HG03432 (cell line): ENCODE measurements around the gene C19orf81.
"Not testable (repeated sequence)": the region's sequence is repeated elsewhere in the genome, so short reads cannot be mapped to it uniquely, and the experiment has no call there.

Source experiments
- ATAC-seq: cut with Tn5 transposase; IDR thresholded peaks from one replicate; pipeline ENCODE4 v1.9.1; 2021; ENCODE audit warnings: mild to moderate bottlenecking, moderate library complexity; ENCODE audit not compliant: unreplicated experiment

C19orf81 gene

GRCh38 chr19:50649433-50650391 lies at the start of gene C19orf81:
Gene C19orf81, plus strand, starts transcription at chr19:50649445. Its CDS starts 0 bp downstream, at chr19:50649445.
- ATAC-seq: no peak

DNA sequence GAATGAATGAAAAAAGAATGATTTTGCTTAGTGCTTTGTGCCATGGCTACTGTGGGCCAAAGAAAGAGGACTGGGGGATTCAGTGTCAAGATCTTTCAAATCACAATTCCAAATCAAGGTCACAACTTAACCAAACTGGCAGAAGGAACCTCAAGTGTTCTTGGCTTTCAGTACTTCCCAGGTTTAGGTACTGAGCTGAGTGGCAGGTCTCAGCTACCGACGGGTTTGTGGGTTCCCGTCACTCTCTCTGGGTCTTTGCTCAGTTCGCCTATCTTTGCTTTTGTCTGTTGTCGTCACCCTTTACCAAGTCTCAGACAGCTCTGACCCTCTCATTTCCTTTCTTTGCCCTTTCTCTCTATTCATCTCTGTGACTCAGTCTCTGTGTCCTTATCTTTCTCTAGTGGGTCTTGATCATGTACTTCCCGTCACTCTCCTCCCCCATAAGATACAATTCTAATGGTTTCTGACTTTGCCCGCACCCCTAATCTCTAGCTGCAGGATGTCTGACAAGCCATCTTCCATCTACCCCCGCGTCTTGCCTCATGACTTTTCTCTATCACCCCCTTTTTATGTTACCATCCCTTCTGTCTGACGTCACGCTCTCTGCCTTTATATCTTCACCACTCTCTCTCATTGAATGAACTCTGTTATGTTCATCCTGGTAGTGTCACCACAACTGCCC lies 47.7 kb upstream of the C19orf81 start:
- no peak for ATAC-seq

DNA sequence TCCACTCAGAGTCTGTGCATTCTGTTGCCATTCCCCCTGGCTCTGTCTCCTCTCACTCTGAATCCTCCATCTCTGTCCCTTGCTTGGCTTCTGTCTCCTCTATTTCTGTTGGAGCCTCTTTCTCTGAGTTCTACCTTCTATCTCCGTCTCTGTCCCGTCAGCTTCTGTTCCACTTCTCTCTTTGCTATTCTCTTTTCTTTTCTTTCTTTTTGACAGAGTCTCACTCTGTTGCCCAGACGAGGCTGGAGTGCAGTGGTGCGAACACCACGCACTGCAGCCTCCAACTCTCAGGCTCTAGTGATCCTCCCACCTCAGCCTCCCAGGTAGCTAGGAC lies 47.2 kb upstream of the C19orf81 start:
- no peak for ATAC-seq

DNA sequence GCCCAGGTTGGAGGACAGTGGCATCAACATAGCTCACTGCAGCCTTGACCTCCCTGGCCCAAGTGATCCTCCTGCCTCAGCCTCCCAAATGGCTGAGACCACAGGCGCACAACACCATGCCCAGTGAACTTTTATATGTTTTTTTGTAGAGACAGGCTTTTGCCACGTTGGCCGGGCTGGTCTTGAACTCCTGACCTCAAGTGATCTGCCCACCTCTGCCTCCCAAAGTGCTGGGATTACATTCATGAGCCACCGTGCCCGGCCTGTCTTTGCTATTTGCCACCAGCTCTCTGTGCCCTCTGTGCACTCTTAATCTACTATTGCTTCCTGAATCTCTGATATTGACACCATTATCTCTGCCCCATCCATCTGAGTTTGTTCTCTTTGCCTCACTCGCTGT lies 46.7 kb upstream of the C19orf81 start:
- ATAC-seq: no peak

DNA sequence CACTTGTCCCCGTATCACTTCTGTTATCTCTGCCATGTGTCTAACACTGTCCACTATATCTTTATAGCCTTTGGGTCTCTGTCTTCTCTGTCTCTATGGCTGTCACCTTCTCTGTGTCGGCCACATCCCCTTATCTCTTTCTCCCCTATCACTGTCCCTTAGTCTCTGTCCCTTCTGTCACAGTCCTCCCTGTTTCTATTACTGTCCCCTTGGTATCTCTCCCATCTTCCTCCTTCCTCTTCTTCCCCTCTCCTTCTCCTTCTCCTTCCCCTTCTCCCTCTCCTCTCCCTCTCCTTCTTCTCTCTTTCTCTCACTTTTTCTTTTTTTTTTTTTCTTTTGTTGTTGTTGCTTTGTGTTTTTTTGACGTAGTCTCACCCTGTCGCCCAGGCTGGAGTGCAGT lies 46.3 kb upstream of the C19orf81 start:
- ATAC-seq: no peak

DNA sequence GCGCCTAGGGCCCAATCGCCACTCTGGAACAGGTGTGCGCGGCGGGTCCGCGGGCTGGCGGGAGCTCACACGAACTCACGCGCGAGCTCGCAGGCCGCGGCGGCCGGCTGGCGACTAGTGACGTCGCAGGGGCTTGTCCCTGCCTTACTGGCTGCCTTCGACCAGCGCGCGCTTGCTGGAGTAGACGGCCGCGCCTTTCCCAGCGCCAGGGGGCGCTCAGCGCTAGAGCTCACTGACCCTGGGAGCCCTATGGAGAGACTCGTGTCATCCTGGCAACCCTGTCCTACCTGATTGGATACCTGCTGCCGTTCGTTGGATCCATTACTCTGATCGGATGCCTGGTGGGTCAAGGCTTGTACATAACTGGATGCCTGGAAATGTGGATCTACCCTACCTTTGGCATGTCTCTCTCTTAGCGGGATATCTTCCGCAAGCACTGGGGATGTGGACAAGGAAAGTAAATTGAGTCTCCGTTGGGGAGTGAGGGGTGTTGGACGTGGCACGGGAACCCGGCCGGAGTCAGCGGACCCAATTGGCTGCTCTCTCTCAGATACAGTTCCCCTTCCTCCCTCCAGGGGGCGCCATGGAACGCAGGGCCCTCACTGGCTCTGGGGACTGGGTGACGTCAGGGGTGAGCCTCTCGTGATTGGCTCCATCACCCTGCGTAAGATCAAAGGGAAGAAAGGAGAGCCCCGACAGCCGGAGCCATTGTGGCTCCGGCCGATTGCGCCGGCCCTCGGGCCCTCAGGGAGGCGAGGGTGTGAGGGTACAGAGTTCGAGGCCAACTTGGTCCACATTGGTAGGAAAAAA lies 44.8 kb upstream of the C19orf81 start:
- not testable (repeated sequence) for ATAC-seq

GRCh38 chr19:50606059-50606836 lies 43.0 kb upstream of the C19orf81 start:
- ATAC-seq: not testable (repeated sequence)

- ATAC-seq: no peak
These were observed 41.9 kb upstream of the C19orf81 start for GRCh38 chr19:50607388-50607787.

- peak; percentile 72 for ATAC-seq
These were observed 41.1 kb upstream of the C19orf81 start for GRCh38 chr19:50607874-50608785.

- ATAC-seq: not testable (repeated sequence)
These were observed 36.5 kb upstream of the C19orf81 start for GRCh38 chr19:50612504-50613404.

DNA sequence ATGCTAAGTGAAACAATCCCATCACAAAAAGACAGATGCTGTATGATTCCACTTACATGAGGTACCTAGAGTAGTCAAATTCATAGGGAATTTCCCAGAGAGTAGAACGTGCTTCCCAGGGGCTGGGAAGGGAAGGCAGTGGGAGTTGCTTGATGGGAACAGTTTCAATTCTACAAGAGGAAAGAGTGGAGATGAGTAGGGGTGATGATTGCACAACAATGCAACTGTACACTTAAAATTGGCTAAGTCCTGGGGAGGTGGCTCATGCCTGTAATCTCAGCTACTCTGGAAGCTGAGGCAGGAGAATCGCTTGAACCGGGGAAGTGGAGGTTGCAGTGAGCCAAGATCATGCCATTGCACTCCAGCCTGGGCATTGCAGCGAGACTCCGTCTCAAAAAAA lies 30.9 kb upstream of the C19orf81 start:
- not testable (repeated sequence) for ATAC-seq

DNA sequence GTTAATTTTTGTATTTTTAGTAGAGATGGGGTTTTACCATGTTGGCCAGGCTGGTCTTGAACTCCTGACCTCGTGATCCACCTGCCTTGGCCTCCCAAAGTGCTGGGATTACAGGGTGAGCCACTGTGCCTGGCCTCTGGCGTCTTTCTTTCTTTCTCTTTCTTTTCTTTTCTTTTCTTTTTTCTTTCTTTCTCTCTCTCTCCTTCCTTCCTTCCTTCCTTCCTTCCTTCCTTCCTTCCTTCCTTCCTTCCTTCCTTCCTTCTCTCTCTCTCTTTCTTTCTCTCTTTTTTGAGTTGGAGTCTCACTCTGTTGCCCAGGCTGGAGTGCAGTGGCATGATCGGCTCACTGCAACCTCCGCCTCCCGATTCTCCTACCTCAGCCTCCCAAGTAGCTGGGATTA lies 30.1 kb upstream of the C19orf81 start:
- not testable (repeated sequence) for ATAC-seq

GRCh38 chr19:50620394-50620906 lies 28.8 kb upstream of the C19orf81 start:
- not testable (repeated sequence) for ATAC-seq

DNA sequence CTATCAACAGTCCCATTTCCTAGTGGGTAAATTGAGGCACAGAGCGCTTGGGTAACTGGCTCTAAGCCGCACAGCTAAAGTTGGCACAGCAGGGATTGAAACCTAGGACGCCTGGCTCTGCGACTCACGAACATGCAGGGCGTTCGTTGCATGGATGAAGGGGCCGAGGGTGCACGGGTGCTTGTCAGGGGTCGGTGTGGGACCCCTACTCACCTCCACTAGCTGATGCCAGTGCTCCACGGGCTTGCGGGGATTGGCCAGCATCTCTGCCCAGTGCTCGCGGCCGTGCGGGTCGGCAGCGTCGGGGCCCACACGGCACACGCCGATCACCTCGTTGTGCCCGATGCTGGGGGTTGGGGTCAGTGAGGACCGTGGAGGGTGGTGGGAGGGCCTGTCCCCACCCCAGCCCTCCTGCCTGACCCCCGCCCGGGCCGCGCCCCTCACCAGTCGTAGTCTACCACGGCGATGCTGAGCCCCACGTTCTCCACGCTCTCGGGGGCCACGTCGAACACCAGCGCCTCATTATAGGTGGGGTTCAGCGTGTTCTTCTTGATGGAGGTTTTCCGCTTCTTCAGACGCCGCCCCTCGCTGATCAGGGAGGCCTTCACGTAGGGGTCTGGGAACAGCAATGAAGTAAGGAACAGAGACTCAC lies 24.2 kb upstream of the C19orf81 start:
- no peak for ATAC-seq

- ATAC-seq: no peak
These were observed 23.2 kb upstream of the C19orf81 start for GRCh38 chr19:50626011-50626410.

- no peak for ATAC-seq
These were observed 22.4 kb upstream of the C19orf81 start for GRCh38 chr19:50626795-50627194.

GRCh38 chr19:50628146-50628545 lies 21.1 kb upstream of the C19orf81 start:
- no peak for ATAC-seq

DNA sequence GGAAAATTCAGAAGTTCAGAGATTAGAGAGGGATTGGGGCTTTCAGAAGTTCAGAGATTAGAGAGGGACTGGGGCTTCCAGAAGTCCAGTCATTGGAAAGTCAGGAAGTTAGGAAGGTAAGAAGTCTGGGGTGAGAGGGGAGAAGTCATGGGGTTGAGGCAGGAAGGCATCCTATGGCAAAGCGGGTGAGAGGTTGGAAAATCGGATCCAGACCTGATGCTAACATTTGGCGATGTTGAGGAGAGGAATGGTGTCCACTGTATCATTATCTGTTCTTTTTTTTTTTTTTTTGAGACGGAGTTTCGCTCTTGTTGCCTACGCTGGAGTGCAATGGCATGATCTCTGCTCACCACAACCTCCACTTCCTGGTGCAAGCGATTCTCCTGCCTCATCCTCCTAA lies 20.7 kb upstream of the C19orf81 start:
- ATAC-seq: no peak
